GM12878 (cell line): ENCODE measurements around the gene SLC17A7. TPM values are rescaled to one million over a fixed set of nuclear protein-coding genes. Genes with fewer than 3 reads are reported as not detected.

Experiments used
- ATAC-seq: fragments of 200-7000 bp; cut with Tn5 transposase; 3 replicates; pipeline ENCODE4 v1.9.1; 2020; ENCODE audit warnings: mild to moderate bottlenecking, moderate library complexity
- BruUV-seq: library from RNA; stranded (reverse); fragments of 400-500 nt; replicated peaks from 2 replicates; lab custom pipeline; 2021; lab: Mats Ljungman, UMichigan
- CTCF ChIA-PET: fragments of 300-600 bp; sonication (Branson Sonifier 250); formaldehyde crosslinking; extraction: SDS; loops from one replicate; lab custom pipeline; 2021; ENCODE audit warnings: inconsistent platforms; lab: Yijun Ruan, JAX
- POLR2A ChIA-PET: fragments of 350-600 bp; formaldehyde crosslinking; extraction: SDS; loops from one replicate; lab custom pipeline; 2021; ENCODE audit warnings: inconsistent platforms; lab: Charles Lee
- RAD21 ChIA-PET: fragments of 300-600 bp; sonication (Branson Sonifier 250); formaldehyde crosslinking; loops from one replicate; lab custom pipeline; 2023; ENCODE audit warnings: antibody characterized with exemption; ENCODE audit not compliant: unreplicated experiment; lab: Charles Lee
- SMC1A ChIA-PET: fragments of 300-600 bp; sonication (Branson Sonifier 250); formaldehyde crosslinking; loops from one replicate; lab custom pipeline; 2023; ENCODE audit not compliant: unreplicated experiment, uncharacterized antibody; lab: Charles Lee
- DNase-seq: peaks from one replicate; pipeline ENCODE4 v3.0.0-alpha.2; 2011; ENCODE audit warnings: low read depth, low spot score
- FAIRE-seq: peaks from 3 replicates; lab custom pipeline; 2011; peaks lifted over from hg19 to GRCh38; lab: Jason Lieb, UNC
- H2AFZ ChIP-seq: 2 replicates; pipeline ENCODE4 v1.6.0; 2011; ENCODE audit warnings: low read depth, low read length, control low read depth; ENCODE audit not compliant: control insufficient read depth
- H3K27ac ChIP-seq: 2 replicates; pipeline ENCODE4 v1.5.1; 2011; ENCODE audit warnings: control low read depth; ENCODE audit not compliant: control insufficient read depth, insufficient read depth
- H3K27me3 ChIP-seq, 2 experiments: replicated peaks in 1 of 2; 2 replicates each; pipeline versions ENCODE4 v1.6.0 to v1.6.1; 2011; ENCODE audit warnings: low read length in 1 of 2; ENCODE audit not compliant: control insufficient read depth in 2 of 2, insufficient read depth in 2 of 2
- H3K36me3 ChIP-seq, 2 experiments: 2 replicates each; pipeline ENCODE4 v1.5.1; 2011; ENCODE audit warnings: low read length in 1 of 2; ENCODE audit not compliant: control insufficient read depth in 2 of 2, insufficient read depth in 2 of 2
- H3K4me1 ChIP-seq: 2 replicates; pipeline ENCODE4 v1.6.1; 2011; ENCODE audit warnings: mild to moderate bottlenecking, low read length, moderate library complexity, mixed read lengths; ENCODE audit not compliant: control insufficient read depth, insufficient read depth
- H3K4me2 ChIP-seq: 2 replicates; pipeline ENCODE4 v1.6.0; 2011; ENCODE audit warnings: control low read depth; ENCODE audit not compliant: control insufficient read depth, insufficient read depth
- H3K4me3 ChIP-seq: fragments of 200-600 bp; sonication (generic); 2 replicates; pipeline ENCODE4 v1.5.1; 2016
- H3K79me2 ChIP-seq: 2 replicates; pipeline ENCODE4 v1.6.0; 2011; ENCODE audit warnings: low read length; ENCODE audit not compliant: control insufficient read depth, insufficient read depth
- H3K9ac ChIP-seq: 2 replicates; pipeline ENCODE4 v1.8.0; 2011; ENCODE audit warnings: low read length, control low read depth, mixed read lengths; ENCODE audit not compliant: control insufficient read depth, insufficient read depth
- H3K9me3 ChIP-seq: replicated peaks from 3 replicates; pipeline ENCODE4 v1.5.1; 2011; ENCODE audit warnings: mild to moderate bottlenecking, low read length; ENCODE audit not compliant: control insufficient read depth, insufficient read depth
- H4K20me1 ChIP-seq: 2 replicates; pipeline ENCODE4 v1.6.0; 2011; ENCODE audit not compliant: control insufficient read depth, insufficient read depth
- IRF4 ChIP-seq: IDR thresholded peaks from 2 replicates; pipeline ENCODE4 v1.6.1; 2011; ENCODE audit warnings: low read depth, low read length
- JUND ChIP-seq: IDR thresholded peaks from 2 replicates; pipeline ENCODE4 v1.6.1; 2012; ENCODE audit warnings: low read depth, mild to moderate bottlenecking, low read length, improper control_type of control experiment, moderate library complexity
- SRF ChIP-seq, 2 experiments: IDR thresholded peaks; 2 replicates each; pipeline ENCODE4 v1.6.1; 2011; ENCODE audit warnings: low read depth in 2 of 2, low read length in 2 of 2, mild to moderate bottlenecking in 1 of 2, moderate library complexity in 1 of 2
- TAF1 ChIP-seq: IDR thresholded peaks from 2 replicates; pipeline ENCODE4 v1.6.1; 2011; ENCODE audit warnings: mild to moderate bottlenecking, low read depth, low read length, borderline replicate concordance
- ZNF274 ChIP-seq: IDR thresholded peaks from one replicate; pipeline ENCODE4 v1.8.0; 2011; ENCODE audit not compliant: insufficient read length, insufficient read depth
- WGBS: methylation state at CpG from one replicate; pipeline ENCODE4 v1.1.6; 2016; ENCODE audit warnings: low lambda C conversion rate; ENCODE audit not compliant: insufficient replicate concordance, insufficient coverage; ENCODE audit errors: missing lambda C conversion rate; 5-methylcytosine and 5-hydroxymethylcytosine counted together
- in situ Hi-C: fragments of 300-500 bp; cut with MboI; formaldehyde crosslinking; loops from 9 replicates; pipeline ENCODE4 v1.14.3; 2018; ENCODE audit warnings: mixed read lengths
- intact Hi-C: fragments of 100-400 bp; cut with micrococcal nuclease; formaldehyde crosslinking; loops from one replicate; pipeline ENCODE4 v1.14.2; 2022; ENCODE audit not compliant: unreplicated experiment
- polyA plus RNA-seq, 11 experiments: library from polyadenylated mRNA; depleted of rRNA in 4 of 11; unstranded in 6 of 11; stranded (reverse) in 5 of 11; fragments of >200 nt; fragmentation: Nextera tagmentation in 4 of 11; fragmentation: Illumina TruSeq in 1 of 11; extraction: Ambion mirVana in 4 of 11; extraction: Trizol in 1 of 11; gene quantifications; 1 replicate in 1 of 11; 2 replicates in 10 of 11; pipeline versions ENCODE4 v1.2.1 to v1.2.3, GENCODE V29; 2011 to 2016; ENCODE audit warnings: inconsistent platforms in 2 of 11, missing spikeins in 2 of 11, low read depth in 1 of 11
- total RNA-seq, 4 experiments: library from RNA; depleted of rRNA in 3 of 4; stranded (reverse); fragments of >200 nt in 3 of 4; fragmentation: Illumina TruSeq in 1 of 4; extraction: Trizol in 1 of 4; gene quantifications; 2 replicates each; pipeline versions ENCODE4 v1.2.1 to v1.2.3, GENCODE V29; 2013 to 2021

The SLC17A7 gene
- total and polyA plus RNA-seq, 10 of the 15 experiments (the other 5 are each of a cell fraction or from before 2014, with no cell fraction given) = 0.03 to 0.24 (median 0.06) TPM; not detected in 6

GRCh38 chr19:49393881-49394280 lies 47.4 kb downstream of the SLC17A7 start:
- Histone ChIP-seq H3K36me3 (no peaks in the 10 kb centered on the region), H2AFZ (no peak overlapping the region), H3K27ac (no peak overlapping the region), H3K4me3 (no peak overlapping the region), H3K27me3 (no peaks in the 10 kb centered on the region), H3K4me1 (no peaks in the 10 kb centered on the region; the same call in 1 of the 2 replicates), H4K20me1 (no peaks in the 10 kb centered on the region), H3K9me3 (no peaks in the 10 kb centered on the region), H3K79me2 (no peaks in the 10 kb centered on the region), H3K4me2 (no peak overlapping the region), H3K9ac (no peak overlapping the region)
- ChIA-PET SMC1A (interaction anchor here (0.7 to 1.4 kb wide), 2 partner anchors 49 to 92 kb away, joined by 3 to 5 read pairs; no protein-coding TSS in a partner anchor), CTCF (interaction anchor here (0.6 to 5.7 kb wide), 8 partner anchors 16 to 475 kb away, joined by 3 to 68 read pairs (median 4); partner anchors contain the start of gene FLT3LG), RAD21 (interaction anchor here (1.0 kb wide), 1 partner anchor 77 kb away, joined by 4 read pairs; no protein-coding TSS in a partner anchor), POLR2A (no interaction called here)
- DNase-seq (no peak), ATAC-seq (no peak), FAIRE-seq (no peak)
- TF ChIP-seq TAF1 (no peak), SRF (IDR thresholded peaks at IDR 0.05; ENCODE audit: low read depth in 2 of 2, low read length in 2 of 2) (no peak), JUND (no peak), IRF4 (no peak), ZNF274 (no peak)
- no TSS peak for BruUV-seq
- intact Hi-C loops = no loop called here
- in situ Hi-C loops = loop anchor here (5.0 kb wide), 1 partner anchor 43 kb away; no protein-coding TSS in a partner anchor
- 28% methylated on average over 4 of the region's 5 CpGs for WGBS
